K562 (cell line): ENCODE results near the gene RNASE8. TPM values are rescaled to one million over a fixed set of nuclear protein-coding genes. Genes with fewer than 3 reads are reported as not detected.

ENCODE experiments used
- ATAC-seq: fragments of 200-7000 bp; cut with Tn5 transposase; 3 replicates; pipeline ENCODE4 v1.9.1; 2020; ENCODE audit warnings: moderate library complexity
- BruUV-seq: library from RNA; stranded (reverse); fragments of 400-500 nt; replicated peaks from 2 replicates; lab custom pipeline; 2021; lab: Mats Ljungman, UMichigan
- CTCF ChIA-PET: fragments of 300-600 bp; formaldehyde crosslinking; extraction: SDS; loops from one replicate; lab custom pipeline; 2021; ENCODE audit warnings: low intra/inter-chr PET ratio; lab: Yijun Ruan, JAX
- POLR2A ChIA-PET: fragments of 300-600, 350-650 bp; sonication (Branson Sonifier 250); formaldehyde crosslinking; extraction: SDS; loops from one replicate; lab custom pipeline; 2021; ENCODE audit warnings: antibody characterized with exemption, inconsistent platforms; lab: Yijun Ruan, JAX
- DNase-seq, 4 experiments: peaks; one replicate each; pipeline versions ENCODE4 v3.0.0 to v3.0.0-alpha.2; 2011 to 2018; ENCODE audit warnings: low spot score in 3 of 4, mixed read lengths in 3 of 4; ENCODE audit errors: extremely low read depth in 1 of 4
- FAIRE-seq: peaks from 2 replicates; lab custom pipeline; 2011; peaks lifted over from hg19 to GRCh38; lab: Jason Lieb, UNC
- H2AFZ ChIP-seq: 2 replicates; pipeline ENCODE4 v1.6.0; 2011; ENCODE audit warnings: low read depth, low read length, control low read depth, inconsistent platforms
- H3K27ac ChIP-seq: fragments of 200-600 bp; 3 replicates; pipeline ENCODE4 v1.8.0; 2011; ENCODE audit warnings: low read depth, mild to moderate bottlenecking, control low read depth, inconsistent platforms, low read length, moderate library complexity, mixed read lengths; ENCODE audit errors: extremely low read depth
- H3K27me3 ChIP-seq, 2 experiments: fragments of 300-600 bp in 1 of 2; 2 replicates in 1 of 2; 3 replicates in 1 of 2; pipeline versions ENCODE4 v1.6.0 to v1.8.0; 2011; ENCODE audit warnings: inconsistent platforms in 2 of 2, low read length in 2 of 2, mild to moderate bottlenecking in 1 of 2, mixed read lengths in 1 of 2, moderate library complexity in 1 of 2; ENCODE audit not compliant: control insufficient read depth in 2 of 2, insufficient read depth in 2 of 2
- H3K36me3 ChIP-seq: fragments of 300-600 bp; 3 replicates; pipeline ENCODE4 v1.8.0; 2011; ENCODE audit warnings: mild to moderate bottlenecking, low read length, inconsistent platforms; ENCODE audit not compliant: control insufficient read depth, insufficient read depth
- H3K4me1 ChIP-seq, 2 experiments: fragments of 200-600 bp in 1 of 2; replicated peaks in 1 of 2; 2 replicates in 1 of 2; 3 replicates in 1 of 2; pipeline versions ENCODE4 v1.5.1 to v1.8.0; 2011; ENCODE audit warnings: inconsistent platforms in 2 of 2, low read length in 2 of 2, mild to moderate bottlenecking in 1 of 2, mixed read lengths in 1 of 2, moderate library complexity in 1 of 2; ENCODE audit not compliant: control insufficient read depth in 2 of 2, insufficient read depth in 2 of 2
- H3K4me2 ChIP-seq: 2 replicates; pipeline ENCODE4 v1.6.1; 2011; ENCODE audit warnings: low read length, control low read depth, inconsistent platforms, mixed read lengths; ENCODE audit not compliant: insufficient read depth
- H3K4me3 ChIP-seq: fragments of 200-600 bp; sonication (generic), shearing (Covaris generic); 2 replicates; pipeline ENCODE4 v1.5.1; 2016; ENCODE audit warnings: control low read depth, inconsistent platforms
- H3K79me2 ChIP-seq: fragments of 200-600 bp; 3 replicates; pipeline ENCODE4 v1.8.0; 2011; ENCODE audit warnings: low read length, inconsistent platforms; ENCODE audit not compliant: control insufficient read depth, insufficient read depth
- H3K9ac ChIP-seq, 2 experiments: 2 replicates each; pipeline versions ENCODE4 v1.6.0 to v1.6.1; 2011; ENCODE audit warnings: low read depth in 2 of 2, low read length in 2 of 2, control low read depth in 1 of 2, inconsistent platforms in 1 of 2, mild to moderate bottlenecking in 1 of 2, mixed read lengths in 1 of 2; ENCODE audit not compliant: insufficient read depth in 1 of 2
- H3K9me1 ChIP-seq: one replicate; pipeline ENCODE4 v1.6.0; 2011; ENCODE audit warnings: inconsistent platforms, mild to moderate bottlenecking, low read length, moderate library complexity; ENCODE audit not compliant: control insufficient read depth, insufficient read depth
- H3K9me3 ChIP-seq: replicated peaks from 2 replicates; pipeline ENCODE4 v1.5.1; 2011; ENCODE audit warnings: low read depth, low read length, inconsistent platforms; ENCODE audit not compliant: control insufficient read depth, insufficient read depth
- H4K20me1 ChIP-seq: replicated peaks from 2 replicates; pipeline ENCODE4 v1.6.1; 2011; ENCODE audit warnings: low read length, inconsistent platforms, mixed read lengths; ENCODE audit not compliant: control insufficient read depth, insufficient read depth
- KLF6 ChIP-seq: fragments of 250-450 bp; sonication (Bioruptor Pico); IDR thresholded peaks from 2 replicates; pipeline ENCODE4 v1.4.0; 2020; ENCODE audit warnings: mild to moderate bottlenecking, moderate library complexity, borderline replicate concordance
- ZNF57 ChIP-seq: fragments of 450-650 bp; formaldehyde crosslinking; IDR thresholded peaks from 2 replicates; pipeline ENCODE4 v1.4.0; 2020; ENCODE audit warnings: mild to moderate bottlenecking, moderate library complexity
- WGBS: fragments of 100-300 bp; shearing (Covaris generic); methylation state at CpG from one replicate; pipeline ENCODE4 v1.1.6; 2016; ENCODE audit warnings: low coverage, mixed read lengths; ENCODE audit not compliant: insufficient coverage; ENCODE audit errors: missing lambda C conversion rate; 5-methylcytosine and 5-hydroxymethylcytosine counted together
- in situ Hi-C: fragments of 300-500 bp; cut with MboI; formaldehyde crosslinking; loops from 4 replicates; pipeline ENCODE4 v1.15.0; 2018; ENCODE audit warnings: inconsistent platforms, mixed read lengths
- intact Hi-C: fragments of 100-400 bp; cut with micrococcal nuclease; formaldehyde crosslinking; loops from 2 replicates; pipeline ENCODE4 v1.14.2; 2022
- polyA plus RNA-seq, 8 experiments: library from polyadenylated mRNA; depleted of rRNA in 4 of 8; stranded (reverse) in 5 of 8; unstranded in 3 of 8; fragments of >200 nt; fragmentation: Nextera tagmentation in 2 of 8; fragmentation: Illumina TruSeq in 1 of 8; extraction: Ambion mirVana in 2 of 8; extraction: Trizol in 1 of 8; gene quantifications; 2 replicates each; pipeline versions ENCODE4 v1.2.1 to v1.2.3, GENCODE V29; 2011 to 2014; ENCODE audit warnings: inconsistent platforms in 1 of 8, missing spikeins in 1 of 8
- total RNA-seq, 7 experiments: library from RNA; depleted of rRNA in 6 of 7; stranded (reverse); fragments of >200 nt in 6 of 7; fragmentation: Illumina TruSeq in 2 of 7; extraction: Trizol in 2 of 7; gene quantifications; 2 replicates each; pipeline versions ENCODE4 v1.2.1 to v1.2.3, GENCODE V29; 2011 to 2021; ENCODE audit warnings: low replicate concordance in 1 of 7
- TF ChIP-seq, protein P1 (sequence below): fragments of 450-650 bp; IDR thresholded peaks from 2 replicates; pipeline ENCODE4 v1.6.1; 2017; ENCODE audit warnings: antibody characterized with exemption

The RNASE8 gene
- total and polyA plus RNA-seq, 9 of the 15 experiments (the other 6 are each of a cell fraction or from before 2014, with no cell fraction given), result not detected

DNA sequence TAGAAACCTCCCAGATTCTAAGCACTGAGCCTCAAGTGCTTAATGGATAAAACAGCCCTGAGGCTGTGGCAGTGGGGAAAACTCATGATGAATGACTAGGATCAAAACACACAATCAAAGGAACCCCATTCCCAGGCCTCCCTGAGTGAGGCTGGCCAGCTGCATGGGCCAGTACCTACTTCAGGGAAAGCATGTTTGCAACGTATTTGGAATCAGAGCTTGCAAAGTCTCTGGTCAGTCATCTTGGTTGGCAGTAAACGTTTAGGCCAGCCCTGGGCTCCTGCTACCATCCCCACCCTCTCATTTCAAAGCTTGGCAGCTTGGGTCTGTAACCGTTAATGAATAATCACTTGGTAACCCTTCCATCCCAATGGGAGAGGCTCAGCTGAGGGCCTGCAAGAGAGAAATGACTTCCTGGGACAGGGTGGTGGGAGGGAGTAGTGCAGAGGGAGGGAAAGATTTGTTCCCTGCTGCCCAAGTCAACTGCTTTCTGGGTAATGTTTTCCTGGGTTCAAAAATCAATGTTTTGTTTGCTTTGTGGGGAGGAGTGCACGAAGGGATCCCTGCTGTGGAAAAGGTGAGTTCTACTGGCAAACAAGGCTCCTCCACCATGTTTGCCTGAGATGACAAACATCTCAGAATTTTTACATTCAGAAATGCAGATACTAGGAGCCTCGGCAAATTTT, 2.0 kb upstream of the RNASE8 start:
- WGBS, result 20% methylated on average over 5 of the region's 5 CpGs
- H3K27ac ChIP-seq, result no peak overlapping the region
- no peaks in the 10 kb centered on the region for H3K9me3 ChIP-seq
- no peak overlapping the region for H3K9ac ChIP-seq
- POLR2A ChIA-PET, result interaction anchor here (0.6 to 0.7 kb wide), 2 partner anchors 206 to 419 kb away, joined by 3 read pairs; no protein-coding TSS in a partner anchor
- no peaks in the 10 kb centered on the region for H4K20me1 ChIP-seq
- CTCF ChIA-PET, result no interaction called here
- H3K27me3 ChIP-seq, result no peaks in the 10 kb centered on the region
- intact Hi-C loops, result no loop called here
- H3K4me3 ChIP-seq, result no peak overlapping the region
- no peaks in the 10 kb centered on the region for H3K79me2 ChIP-seq
- DNase-seq (no peak), FAIRE-seq (no peak), ATAC-seq (no peak)
- no peak overlapping the region for H3K4me2 ChIP-seq
- no peak for TF ChIP-seq ZNF57 (CRISPR knock-in tag)
- TF ChIP-seq, protein P1, sequence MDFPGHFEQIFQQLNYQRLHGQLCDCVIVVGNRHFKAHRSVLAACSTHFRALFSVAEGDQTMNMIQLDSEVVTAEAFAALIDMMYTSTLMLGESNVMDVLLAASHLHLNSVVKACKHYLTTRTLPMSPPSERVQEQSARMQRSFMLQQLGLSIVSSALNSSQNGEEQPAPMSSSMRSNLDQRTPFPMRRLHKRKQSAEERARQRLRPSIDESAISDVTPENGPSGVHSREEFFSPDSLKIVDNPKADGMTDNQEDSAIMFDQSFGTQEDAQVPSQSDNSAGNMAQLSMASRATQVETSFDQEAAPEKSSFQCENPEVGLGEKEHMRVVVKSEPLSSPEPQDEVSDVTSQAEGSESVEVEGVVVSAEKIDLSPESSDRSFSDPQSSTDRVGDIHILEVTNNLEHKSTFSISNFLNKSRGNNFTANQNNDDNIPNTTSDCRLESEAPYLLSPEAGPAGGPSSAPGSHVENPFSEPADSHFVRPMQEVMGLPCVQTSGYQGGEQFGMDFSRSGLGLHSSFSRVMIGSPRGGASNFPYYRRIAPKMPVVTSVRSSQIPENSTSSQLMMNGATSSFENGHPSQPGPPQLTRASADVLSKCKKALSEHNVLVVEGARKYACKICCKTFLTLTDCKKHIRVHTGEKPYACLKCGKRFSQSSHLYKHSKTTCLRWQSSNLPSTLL, result no peak
- TF ChIP-seq KLF6 (CRISPR knock-in tag), result no peak
- no peaks in the 10 kb centered on the region for H3K9me1 ChIP-seq
- H2AFZ ChIP-seq, result no peak overlapping the region
- in situ Hi-C loops, result no loop called here
- no peaks in the 10 kb centered on the region for H3K36me3 ChIP-seq
- no peaks in the 10 kb centered on the region; a peak in 1 of 5 replicates for H3K4me1 ChIP-seq
- BruUV-seq, result no TSS peak
